Activated B cell treated with CpG ODN at 0.5 μM for 24 hours (primary cell): Measurements from ENCODE around the gene SMAD6. TPM values are rescaled to one million over a fixed set of nuclear protein-coding genes. Genes with fewer than 3 reads are reported as not detected.

Source experiments
- ATAC-seq: fragments of 200-7000 bp; cut with Tn5 transposase; one replicate; pipeline ENCODE4 v1.10.0; 2021; ENCODE audit warnings: low read depth, mild to moderate bottlenecking, moderate library complexity
- CTCF ChIA-PET: fragments of 350-600 bp; sonication (Branson Sonifier 250); formaldehyde crosslinking; loops from one replicate; lab custom pipeline; 2021; ENCODE audit warnings: antibody characterized with exemption; lab: Charles Lee
- POLR2A ChIA-PET: fragments of 350-600 bp; sonication (Branson Sonifier 250); formaldehyde crosslinking; loops from one replicate; lab custom pipeline; 2021; ENCODE audit warnings: antibody characterized with exemption; lab: Charles Lee
- DNase-seq: peaks from one replicate; pipeline ENCODE4 v3.0.0; 2022
- H3K27ac Mint-ChIP-seq: one replicate; pipeline ENCODE4 v1.8.0; 2020; ENCODE audit warnings: mixed read lengths
- H3K27me3 Mint-ChIP-seq: one replicate; pipeline ENCODE4 v1.8.0; 2021; ENCODE audit warnings: mixed read lengths
- H3K36me3 Mint-ChIP-seq: one replicate; pipeline ENCODE4 v1.8.0; 2021; ENCODE audit warnings: low read depth, mixed read lengths
- H3K4me1 Mint-ChIP-seq: one replicate; pipeline ENCODE4 v1.8.0; 2021; ENCODE audit warnings: mixed read lengths
- H3K4me3 Mint-ChIP-seq: one replicate; pipeline ENCODE4 v1.8.0; 2020; ENCODE audit warnings: mild to moderate bottlenecking, mixed read lengths
- H3K9me3 Mint-ChIP-seq: one replicate; pipeline ENCODE4 v1.8.0; 2020; ENCODE audit warnings: mixed read lengths
- CTCF ChIP-seq: fragments of 200-600 bp; IDR thresholded peaks from one replicate; pipeline ENCODE4 v1.8.0; 2022; ENCODE audit warnings: antibody characterized with exemption, mild to moderate bottlenecking
- intact Hi-C: fragments of 100-400 bp; cut with micrococcal nuclease; formaldehyde crosslinking; loops from one replicate; pipeline ENCODE4 v1.15.1; 2024
- total RNA-seq: library from RNA; stranded (reverse); gene quantifications from 2 replicates; pipeline ENCODE4 v1.2.3, GENCODE V29; 2022

SMAD6 gene
- total RNA-seq, 1 donor from 2014 or later: 0.04 TPM

DNA sequence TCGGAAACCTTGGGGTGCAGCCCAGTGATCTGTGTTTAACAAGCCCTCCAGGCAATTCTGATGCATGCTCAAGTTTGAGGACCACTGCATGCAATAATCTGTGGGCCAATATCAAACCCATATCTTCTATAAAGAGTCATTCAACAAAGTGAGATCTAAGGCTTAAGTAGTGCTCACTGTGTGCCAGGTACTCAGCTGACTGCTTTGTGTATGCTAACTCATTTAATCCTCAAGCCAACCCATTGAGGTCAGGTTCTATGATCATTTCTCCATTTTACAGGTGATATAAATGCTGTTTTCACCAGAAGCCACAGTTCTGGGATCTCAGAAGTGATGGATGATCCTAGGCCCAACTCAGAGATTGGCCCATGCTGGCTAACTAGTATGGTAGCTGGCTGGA lies 101.7 kb downstream of the SMAD6 start:
- DNase-seq (no peak), ATAC-seq (no peak)
- Mint-ChIP-seq H3K36me3 (no peaks in the 10 kb centered on the region), H3K9me3 (no peaks in the 10 kb centered on the region), H3K27ac (no peak overlapping the region), H3K4me3 (no peak overlapping the region), H3K4me1 (no peaks in the 10 kb centered on the region), H3K27me3 (peaks cover 6% of the 10 kb centered on the region)
- POLR2A ChIA-PET: no interaction called here
- CTCF ChIA-PET: no interaction called here
- intact Hi-C loops: no loop called here
- TF ChIP-seq CTCF: no peak

GRCh38 chr15:66805202-66805885 lies 103.3 kb downstream of the SMAD6 start:
- Mint-ChIP-seq H3K4me1 (no peaks in the 10 kb centered on the region), H3K36me3 (no peaks in the 10 kb centered on the region), H3K27ac (no peak overlapping the region), H3K27me3 (peaks cover 3% of the 10 kb centered on the region), H3K9me3 (no peaks in the 10 kb centered on the region), H3K4me3 (no peak overlapping the region)
- no peak for DNase-seq
- no peak for ATAC-seq
- intact Hi-C loops: no loop called here
- CTCF ChIA-PET: no interaction called here
- no peak for TF ChIP-seq CTCF
- POLR2A ChIA-PET: interaction anchor here (0.5 kb wide), 1 partner anchor 239 kb away, joined by 3 read pairs; no protein-coding TSS in a partner anchor

DNA sequence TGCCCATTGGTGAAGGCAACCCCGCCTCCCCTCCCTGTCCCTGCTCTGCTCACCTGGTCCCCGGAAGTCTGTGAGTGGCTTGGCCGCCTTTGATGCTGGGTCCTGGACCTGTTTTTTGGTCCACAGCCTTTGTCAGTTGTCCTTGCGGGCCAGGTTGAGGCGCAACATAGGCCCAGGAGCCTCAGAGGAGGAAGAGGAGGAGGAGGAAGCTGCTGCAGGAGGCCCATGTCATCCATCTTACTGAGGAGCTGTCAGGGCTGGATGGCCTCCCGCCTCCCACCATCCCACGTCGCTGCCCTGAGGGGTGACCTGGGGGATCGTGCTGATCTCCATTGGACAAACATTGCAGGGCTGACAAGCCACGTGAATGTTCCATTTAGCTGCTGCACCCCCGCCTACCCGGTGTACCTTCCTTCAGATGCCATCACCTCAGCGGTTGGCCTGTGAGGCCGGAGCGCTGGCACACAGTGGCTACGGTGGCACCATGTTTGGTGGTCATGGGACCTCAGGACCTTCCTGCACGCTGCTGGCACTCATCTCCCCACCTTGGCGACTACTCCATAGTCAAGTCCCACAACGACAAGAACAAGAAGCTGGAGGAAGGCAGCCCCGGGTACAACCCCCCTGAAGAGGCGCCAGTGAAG lies 106.3 kb downstream of the SMAD6 start:
- intact Hi-C loops: no loop called here
- no peaks in the 10 kb centered on the region for H3K36me3 Mint-ChIP-seq
- CTCF ChIA-PET: no interaction called here
- POLR2A ChIA-PET: no interaction called here
- no peak overlapping the region for H3K4me3 Mint-ChIP-seq
- ATAC-seq (no peak), DNase-seq (no peak)
- no peaks in the 10 kb centered on the region for H3K4me1 Mint-ChIP-seq
- no peak for TF ChIP-seq CTCF
- H3K27ac Mint-ChIP-seq: no peak overlapping the region
- peaks cover 5% of the 10 kb centered on the region for H3K27me3 Mint-ChIP-seq
- H3K9me3 Mint-ChIP-seq: peaks cover 4% of the 10 kb centered on the region

- Mint-ChIP-seq H3K9me3 (peaks cover 8% of the 10 kb centered on the region), H3K4me3 (no peak overlapping the region), H3K27ac (no peak overlapping the region), H3K36me3 (no peaks in the 10 kb centered on the region), H3K27me3 (peaks cover 11% of the 10 kb centered on the region), H3K4me1 (no peaks in the 10 kb centered on the region)
- intact Hi-C loops: no loop called here
- ChIA-PET CTCF (no interaction called here), POLR2A (no interaction called here)
- TF ChIP-seq CTCF: no peak
- ATAC-seq (no peak), DNase-seq (no peak)
Measured at GRCh38 chr15:66809664-66810063, 107.6 kb downstream of the SMAD6 start.

GRCh38 chr15:66815318-66815717 lies 113.3 kb downstream of the SMAD6 start:
- POLR2A ChIA-PET: no interaction called here
- H3K9me3 Mint-ChIP-seq: peaks cover 8% of the 10 kb centered on the region
- DNase-seq (no peak), ATAC-seq (no peak)
- no peak overlapping the region for H3K27ac Mint-ChIP-seq
- no peak for TF ChIP-seq CTCF
- intact Hi-C loops: no loop called here
- no peaks in the 10 kb centered on the region for H3K36me3 Mint-ChIP-seq
- CTCF ChIA-PET: no interaction called here
- no peaks in the 10 kb centered on the region for H3K4me1 Mint-ChIP-seq
- H3K4me3 Mint-ChIP-seq: no peak overlapping the region
- H3K27me3 Mint-ChIP-seq: peaks cover 11% of the 10 kb centered on the region
